OCI-LY1 (cell line): ENCODE results near the gene CKB.

Experiments used
- EZH2 ChIP-seq: fragments of 200-600 bp; sonication (generic), shearing (Covaris generic); IDR thresholded peaks from 2 replicates; pipeline ENCODE4 v1.8.0; 2017; ENCODE audit warnings: borderline replicate concordance, mixed run types, mild to moderate bottlenecking, antibody characterized with exemption, low read length, moderate library complexity, mixed read lengths
- TF ChIP-seq, protein P1 (sequence below): fragments of 200-600 bp; sonication (generic), shearing (Covaris generic); IDR thresholded peaks from 2 replicates; pipeline ENCODE4 v1.5.1; 2017; ENCODE audit warnings: mild to moderate bottlenecking, antibody characterized with exemption, low read length, moderate library complexity, mixed read lengths

DNA sequence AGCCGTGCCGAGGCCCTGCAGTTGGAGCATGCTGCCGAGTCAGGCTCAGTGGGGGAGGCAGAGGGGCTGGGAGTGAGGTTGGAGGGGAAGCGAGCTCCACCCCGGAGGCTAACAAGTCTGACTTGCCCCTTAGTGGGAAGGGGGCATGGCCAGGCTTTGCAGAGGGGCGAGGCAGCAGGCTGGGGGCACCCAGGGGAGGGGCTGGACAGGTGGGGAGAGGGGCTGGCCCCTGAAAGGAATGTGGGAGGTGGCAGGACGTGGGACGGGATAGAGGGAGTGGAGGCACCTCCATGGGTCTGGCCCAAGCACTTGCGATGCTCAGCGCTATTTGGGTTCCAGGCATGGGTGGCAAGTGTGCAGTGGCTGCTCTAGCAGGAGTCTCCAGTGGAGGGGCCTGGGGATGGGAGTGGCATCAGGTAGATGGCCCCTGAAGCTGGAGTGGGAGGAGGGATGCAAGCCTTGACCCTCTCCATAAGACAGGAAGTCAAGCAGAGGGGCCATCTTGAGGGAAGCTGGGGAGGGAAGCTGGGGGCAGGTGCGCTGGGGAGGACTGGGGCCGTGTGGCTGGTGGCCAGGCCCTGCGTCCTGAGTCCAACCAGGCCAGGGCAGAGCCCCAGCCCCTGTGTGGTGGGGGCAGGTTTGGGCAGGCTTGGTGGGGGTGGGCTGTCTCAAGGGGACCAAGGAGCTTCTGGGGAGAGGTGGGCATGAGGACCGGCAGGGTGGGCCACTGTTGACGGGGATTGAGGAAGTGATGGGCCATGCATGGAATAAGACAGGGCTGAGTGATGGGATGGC lies 9.0 kb upstream of the CKB start:
- TF ChIP-seq, protein P1, sequence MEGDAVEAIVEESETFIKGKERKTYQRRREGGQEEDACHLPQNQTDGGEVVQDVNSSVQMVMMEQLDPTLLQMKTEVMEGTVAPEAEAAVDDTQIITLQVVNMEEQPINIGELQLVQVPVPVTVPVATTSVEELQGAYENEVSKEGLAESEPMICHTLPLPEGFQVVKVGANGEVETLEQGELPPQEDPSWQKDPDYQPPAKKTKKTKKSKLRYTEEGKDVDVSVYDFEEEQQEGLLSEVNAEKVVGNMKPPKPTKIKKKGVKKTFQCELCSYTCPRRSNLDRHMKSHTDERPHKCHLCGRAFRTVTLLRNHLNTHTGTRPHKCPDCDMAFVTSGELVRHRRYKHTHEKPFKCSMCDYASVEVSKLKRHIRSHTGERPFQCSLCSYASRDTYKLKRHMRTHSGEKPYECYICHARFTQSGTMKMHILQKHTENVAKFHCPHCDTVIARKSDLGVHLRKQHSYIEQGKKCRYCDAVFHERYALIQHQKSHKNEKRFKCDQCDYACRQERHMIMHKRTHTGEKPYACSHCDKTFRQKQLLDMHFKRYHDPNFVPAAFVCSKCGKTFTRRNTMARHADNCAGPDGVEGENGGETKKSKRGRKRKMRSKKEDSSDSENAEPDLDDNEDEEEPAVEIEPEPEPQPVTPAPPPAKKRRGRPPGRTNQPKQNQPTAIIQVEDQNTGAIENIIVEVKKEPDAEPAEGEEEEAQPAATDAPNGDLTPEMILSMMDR = no peak
- no peak for TF ChIP-seq EZH2
